KMS-11 (cell line): ENCODE data around the gene KRT1.

Source experiments
- H2AFZ ChIP-seq: fragments of 200-600 bp; sonication (generic); 2 replicates; pipeline ENCODE4 v1.6.1; 2016; ENCODE audit warnings: antibody characterized with exemption, mixed run types, low read depth
- H3K27ac ChIP-seq: fragments of 200-600 bp; sonication (generic); 2 replicates; pipeline ENCODE4 v1.6.1; 2016; ENCODE audit warnings: mild to moderate bottlenecking, mixed run types
- H3K27me3 ChIP-seq: fragments of 200-600 bp; sonication (generic); 2 replicates; pipeline ENCODE4 v1.6.1; 2017; ENCODE audit warnings: mild to moderate bottlenecking, low read depth, mixed run types, moderate library complexity; ENCODE audit not compliant: insufficient read depth
- H3K36me3 ChIP-seq: fragments of 200-600 bp; sonication (generic); 2 replicates; pipeline ENCODE4 v1.6.1; 2017; ENCODE audit warnings: mild to moderate bottlenecking, mixed run types; ENCODE audit not compliant: insufficient read depth
- H3K4me1 ChIP-seq: fragments of 200-600 bp; sonication (generic); 2 replicates; pipeline ENCODE4 v1.6.1; 2016; ENCODE audit warnings: mild to moderate bottlenecking, low read depth, mixed run types; ENCODE audit not compliant: poor library complexity, severe bottlenecking
- H3K4me2 ChIP-seq: fragments of 200-600 bp; sonication (generic); 2 replicates; pipeline ENCODE4 v1.7.0; 2016; ENCODE audit warnings: mild to moderate bottlenecking, mixed run types
- H3K4me3 ChIP-seq: fragments of 200-600 bp; sonication (generic); IDR thresholded peaks from 2 replicates; pipeline ENCODE4 v1.6.1; 2017; ENCODE audit warnings: low read depth, low read length, mixed read lengths; ENCODE audit not compliant: insufficient read depth
- H3K79me2 ChIP-seq: fragments of 200-600 bp; sonication (generic); 2 replicates; pipeline ENCODE4 v1.6.1; 2016; ENCODE audit warnings: low read depth, mixed run types; ENCODE audit not compliant: insufficient read depth
- H3K9ac ChIP-seq: fragments of 200-600 bp; sonication (generic); 2 replicates; pipeline ENCODE4 v1.6.1; 2016; ENCODE audit warnings: mild to moderate bottlenecking, mixed run types
- H4K20me1 ChIP-seq: fragments of 200-600 bp; sonication (generic); 2 replicates; pipeline ENCODE4 v1.6.1; 2016; ENCODE audit warnings: mild to moderate bottlenecking, mixed run types; ENCODE audit not compliant: insufficient read depth
- TF ChIP-seq, protein P1 (sequence below): fragments of 200-600 bp; sonication (generic); conservative IDR thresholded peaks from 2 replicates; pipeline ENCODE4 v1.6.1; 2017; ENCODE audit warnings: low read depth, mild to moderate bottlenecking, antibody characterized with exemption, low read length, moderate library complexity, mixed read lengths

Gene KRT1

DNA sequence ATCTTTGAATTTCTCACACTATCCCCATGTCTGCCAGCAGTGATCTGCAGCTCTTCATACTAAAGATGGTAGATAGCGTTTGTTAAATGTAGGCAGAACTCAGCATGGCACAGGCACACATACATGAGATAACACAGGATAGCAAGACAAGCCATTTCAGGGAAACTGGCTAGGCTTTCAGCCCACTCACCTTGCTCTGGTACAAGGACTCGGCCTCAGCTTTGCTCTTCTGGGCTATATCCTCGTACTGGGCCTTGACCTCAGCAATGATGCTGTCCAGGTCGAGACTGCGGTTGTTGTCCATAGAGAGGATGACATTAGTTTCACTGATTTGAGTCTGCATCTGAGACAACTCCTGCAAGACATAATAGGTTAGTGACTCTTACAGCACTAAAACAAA is 3.1 kb downstream of the KRT1 start:
- Histone ChIP-seq H3K4me3 (no peak overlapping the region), H3K9ac (no peak overlapping the region), H3K36me3 (no peaks in the 10 kb centered on the region), H4K20me1 (no peaks in the 10 kb centered on the region), H3K27me3 (peaks cover 23% of the 10 kb centered on the region; the same call in 1 of the 2 replicates), H2AFZ (no peak overlapping the region), H3K79me2 (no peaks in the 10 kb centered on the region), H3K4me2 (no peak overlapping the region), H3K4me1 (no peaks in the 10 kb centered on the region), H3K27ac (no peak overlapping the region)
- TF ChIP-seq, protein P1, sequence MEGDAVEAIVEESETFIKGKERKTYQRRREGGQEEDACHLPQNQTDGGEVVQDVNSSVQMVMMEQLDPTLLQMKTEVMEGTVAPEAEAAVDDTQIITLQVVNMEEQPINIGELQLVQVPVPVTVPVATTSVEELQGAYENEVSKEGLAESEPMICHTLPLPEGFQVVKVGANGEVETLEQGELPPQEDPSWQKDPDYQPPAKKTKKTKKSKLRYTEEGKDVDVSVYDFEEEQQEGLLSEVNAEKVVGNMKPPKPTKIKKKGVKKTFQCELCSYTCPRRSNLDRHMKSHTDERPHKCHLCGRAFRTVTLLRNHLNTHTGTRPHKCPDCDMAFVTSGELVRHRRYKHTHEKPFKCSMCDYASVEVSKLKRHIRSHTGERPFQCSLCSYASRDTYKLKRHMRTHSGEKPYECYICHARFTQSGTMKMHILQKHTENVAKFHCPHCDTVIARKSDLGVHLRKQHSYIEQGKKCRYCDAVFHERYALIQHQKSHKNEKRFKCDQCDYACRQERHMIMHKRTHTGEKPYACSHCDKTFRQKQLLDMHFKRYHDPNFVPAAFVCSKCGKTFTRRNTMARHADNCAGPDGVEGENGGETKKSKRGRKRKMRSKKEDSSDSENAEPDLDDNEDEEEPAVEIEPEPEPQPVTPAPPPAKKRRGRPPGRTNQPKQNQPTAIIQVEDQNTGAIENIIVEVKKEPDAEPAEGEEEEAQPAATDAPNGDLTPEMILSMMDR: no peak

DNA sequence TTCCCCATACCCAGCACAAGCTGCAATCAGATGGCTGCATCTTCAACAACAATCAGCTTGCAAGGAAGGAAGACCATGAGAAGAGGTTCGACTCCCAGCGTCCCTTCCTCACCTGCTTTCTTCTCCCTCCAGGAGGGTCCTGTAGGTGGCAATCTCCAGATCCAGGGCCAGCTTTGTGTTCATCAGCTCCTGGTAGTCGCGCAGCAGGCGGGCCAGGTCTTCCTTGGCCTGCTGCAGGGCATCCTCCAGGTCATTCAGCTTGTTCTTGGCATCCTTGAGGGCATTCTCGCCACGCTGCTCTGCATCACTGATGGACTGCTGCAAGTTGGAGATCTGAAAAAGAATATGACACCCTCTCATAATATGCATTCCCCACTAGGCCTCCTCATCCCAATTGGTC is 4.0 kb downstream of the KRT1 start:
- Histone ChIP-seq H3K27ac (no peak overlapping the region), H3K4me3 (no peak overlapping the region), H2AFZ (no peak overlapping the region), H3K4me2 (no peak overlapping the region), H3K9ac (no peak overlapping the region), H4K20me1 (no peaks in the 10 kb centered on the region), H3K79me2 (no peaks in the 10 kb centered on the region), H3K27me3 (peaks cover 23% of the 10 kb centered on the region; the same call in 1 of the 2 replicates), H3K4me1 (no peaks in the 10 kb centered on the region), H3K36me3 (no peaks in the 10 kb centered on the region)
- TF ChIP-seq, protein P1: no peak

DNA sequence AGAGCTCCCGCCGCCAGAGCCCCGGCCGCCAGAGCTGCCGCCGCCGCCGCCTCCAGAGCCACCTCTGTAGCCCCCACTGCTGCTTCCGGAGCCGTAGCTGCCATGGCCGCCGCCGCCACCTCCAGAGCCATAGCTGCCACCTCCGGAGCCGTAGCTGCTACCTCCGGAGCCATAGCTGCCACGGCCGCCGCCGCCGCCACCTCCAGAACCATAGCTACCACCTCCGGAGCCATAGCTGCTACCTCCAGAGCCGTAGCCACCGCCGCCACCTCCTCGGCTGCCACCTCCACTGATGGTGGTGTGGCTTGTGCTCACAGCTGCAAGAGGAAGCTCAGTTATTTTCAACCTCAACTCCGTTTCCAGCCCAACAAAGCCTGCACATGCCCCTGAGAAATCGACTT is 4.9 kb downstream of the KRT1 start:
- no peaks in the 10 kb centered on the region for H3K4me1 ChIP-seq
- TF ChIP-seq, protein P1: no peak
- H3K4me3 ChIP-seq: no peak overlapping the region
- H3K36me3 ChIP-seq: no peaks in the 10 kb centered on the region
- H3K27me3 ChIP-seq: peaks cover 23% of the 10 kb centered on the region; the same call in 1 of the 2 replicates
- no peak overlapping the region for H3K4me2 ChIP-seq
- H2AFZ ChIP-seq: no peak overlapping the region
- no peaks in the 10 kb centered on the region for H4K20me1 ChIP-seq
- no peak overlapping the region for H3K27ac ChIP-seq
- no peaks in the 10 kb centered on the region for H3K79me2 ChIP-seq
- no peak overlapping the region for H3K9ac ChIP-seq

DNA sequence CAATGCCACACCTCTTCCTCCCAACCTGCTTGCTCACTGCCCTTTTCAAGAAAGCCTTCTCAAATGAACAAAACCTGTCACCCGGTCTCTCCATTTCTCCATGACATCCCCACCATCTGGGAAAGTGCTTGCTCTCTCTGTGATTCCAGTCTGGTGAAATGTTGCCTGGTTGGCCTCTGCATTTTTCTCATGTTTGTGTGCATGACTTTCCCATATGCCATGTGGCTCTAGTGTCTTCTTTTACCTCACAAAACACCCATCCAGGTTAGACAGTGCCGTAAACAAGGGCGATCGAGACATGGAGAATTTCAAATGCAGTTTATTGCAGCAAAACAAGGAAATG is 5.8 kb downstream of the KRT1 start:
- Histone ChIP-seq H3K4me1 (no peaks in the 10 kb centered on the region), H3K9ac (no peak overlapping the region), H4K20me1 (no peaks in the 10 kb centered on the region), H3K4me2 (no peak overlapping the region), H3K36me3 (no peaks in the 10 kb centered on the region), H3K27me3 (peaks cover 26% of the 10 kb centered on the region; the same call in 1 of the 2 replicates), H3K27ac (no peak overlapping the region), H3K4me3 (no peak overlapping the region), H2AFZ (no peak overlapping the region), H3K79me2 (no peaks in the 10 kb centered on the region)
- TF ChIP-seq, protein P1: no peak
